ENCODE results near the gene ZNF862. TPM values are rescaled to one million over a fixed set of nuclear protein-coding genes. Genes with fewer than 3 reads are reported as not detected.

ZNF862 gene
- total and polyA plus RNA-seq, 8 donors = 2.4 to 13.4 (median 7.3) TPM

DNA sequence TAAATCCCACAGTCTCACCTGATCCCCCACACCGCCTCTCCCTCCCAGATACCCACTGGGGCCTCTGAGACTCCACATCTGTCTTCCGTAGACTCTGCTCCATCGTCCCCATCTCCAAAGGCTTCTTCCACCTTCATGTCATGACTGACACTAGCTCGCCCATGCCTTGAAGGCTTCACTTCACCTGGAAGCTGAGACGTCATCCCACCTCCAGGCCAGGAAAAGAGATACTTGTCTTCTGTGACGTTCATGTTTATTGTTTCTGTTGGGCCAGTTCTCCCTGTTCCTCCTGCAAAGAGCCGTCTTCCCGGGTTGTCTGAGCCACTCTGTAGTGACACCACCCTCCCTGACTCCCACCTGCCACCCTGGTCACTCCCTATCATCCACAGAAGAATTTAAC is 3.6 kb upstream of the ZNF862 start:
- H3K9me3 ChIP-seq = no peaks in the 10 kb centered on the region
- H3K36me3 ChIP-seq = no peaks in the 10 kb centered on the region
- H3K4me1 ChIP-seq = peaks cover 4 to 14% (median 11%) of the 10 kb centered on the region in 4 donors
- intact Hi-C loops (cut with DNase I; ENCODE audit: low total_unique reads) = no loop called here
- no peak for TF ChIP-seq EP300 (IDR thresholded peaks at IDR 0.05)
- H3K27me3 ChIP-seq = peaks cover 0 to 31% (median 6%) of the 10 kb centered on the region in 3 donors
- no peak for DNase-seq
- no peak overlapping the region for H3K27ac ChIP-seq
- H3K4me3 ChIP-seq = no peak overlapping the region
- WGBS, 5 donors = 86 to 89% (median 88%) methylated on average over 8 of the region's 8 CpGs

DNA sequence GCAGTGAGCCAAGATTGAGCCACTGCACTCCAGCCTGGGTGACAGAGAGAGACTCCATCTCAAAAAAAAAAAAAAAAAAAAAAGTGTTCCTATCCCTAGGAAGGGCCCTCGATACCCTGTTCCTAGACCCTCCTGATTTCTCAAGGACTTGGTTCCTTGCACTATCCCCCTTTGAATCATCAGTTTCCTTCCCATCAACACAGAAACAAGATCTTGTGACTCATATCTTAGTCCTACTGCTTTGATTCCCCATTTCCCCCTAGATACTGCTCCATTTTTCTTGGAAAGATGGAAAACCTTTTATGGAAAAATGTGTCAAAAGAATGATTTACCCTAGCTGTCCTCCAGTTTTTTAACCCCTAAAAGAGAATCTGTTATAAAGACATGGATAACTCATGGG is 1.7 kb upstream of the ZNF862 start:
- intact Hi-C loops (cut with DNase I; ENCODE audit: low total_unique reads) = no loop called here
- WGBS, 5 donors = 46 to 100% (median 77%) methylated on average over 1 of the region's 1 CpG
- Histone ChIP-seq H3K36me3 (no peaks in the 10 kb centered on the region), H3K4me1 (peaks cover 4 to 18% (median 14%) of the 10 kb centered on the region in 4 donors), H3K4me3 (no peak overlapping the region), H3K27ac (no peak overlapping the region), H3K9me3 (no peaks in the 10 kb centered on the region), H3K27me3 (peaks cover 0 to 16% (median 1%) of the 10 kb centered on the region in 3 donors)
- no peak for DNase-seq
- TF ChIP-seq, protein P1, sequence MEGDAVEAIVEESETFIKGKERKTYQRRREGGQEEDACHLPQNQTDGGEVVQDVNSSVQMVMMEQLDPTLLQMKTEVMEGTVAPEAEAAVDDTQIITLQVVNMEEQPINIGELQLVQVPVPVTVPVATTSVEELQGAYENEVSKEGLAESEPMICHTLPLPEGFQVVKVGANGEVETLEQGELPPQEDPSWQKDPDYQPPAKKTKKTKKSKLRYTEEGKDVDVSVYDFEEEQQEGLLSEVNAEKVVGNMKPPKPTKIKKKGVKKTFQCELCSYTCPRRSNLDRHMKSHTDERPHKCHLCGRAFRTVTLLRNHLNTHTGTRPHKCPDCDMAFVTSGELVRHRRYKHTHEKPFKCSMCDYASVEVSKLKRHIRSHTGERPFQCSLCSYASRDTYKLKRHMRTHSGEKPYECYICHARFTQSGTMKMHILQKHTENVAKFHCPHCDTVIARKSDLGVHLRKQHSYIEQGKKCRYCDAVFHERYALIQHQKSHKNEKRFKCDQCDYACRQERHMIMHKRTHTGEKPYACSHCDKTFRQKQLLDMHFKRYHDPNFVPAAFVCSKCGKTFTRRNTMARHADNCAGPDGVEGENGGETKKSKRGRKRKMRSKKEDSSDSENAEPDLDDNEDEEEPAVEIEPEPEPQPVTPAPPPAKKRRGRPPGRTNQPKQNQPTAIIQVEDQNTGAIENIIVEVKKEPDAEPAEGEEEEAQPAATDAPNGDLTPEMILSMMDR (IDR thresholded peaks at IDR 0.05) = no peak

DNA sequence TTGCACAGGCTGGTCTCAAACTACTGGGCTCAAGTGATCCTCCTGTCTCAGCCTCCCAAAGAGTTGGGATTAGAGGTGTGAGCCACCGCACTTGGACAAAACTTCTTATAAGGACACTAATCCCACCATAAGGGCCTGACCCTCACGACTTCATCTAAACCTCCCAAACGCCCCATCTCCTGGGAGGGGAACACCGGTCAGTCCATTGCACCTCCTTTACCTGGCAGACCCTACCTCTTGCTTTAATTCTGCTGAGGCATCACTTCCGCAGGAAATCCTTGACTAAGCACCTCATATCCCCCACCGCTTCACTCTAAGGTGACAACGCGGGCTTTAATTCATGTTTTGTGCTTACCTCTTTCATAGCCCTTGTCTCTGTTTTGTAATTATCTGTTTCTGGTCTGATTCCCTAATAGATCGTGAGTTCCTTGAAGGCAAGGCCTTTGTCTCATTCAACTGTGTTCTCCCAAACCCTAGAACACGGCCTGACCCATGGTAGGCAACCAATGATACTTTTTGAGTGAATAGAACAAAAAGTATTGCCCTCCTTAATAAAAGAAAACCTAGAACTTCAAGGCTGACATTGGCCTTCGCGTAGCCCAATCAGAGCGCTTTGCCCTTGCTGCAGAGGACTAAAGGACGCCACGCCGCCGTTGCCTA is 481 bp upstream of the ZNF862 start:
- Histone ChIP-seq H3K27me3 (peaks cover 0 to 4% (median 0%) of the 10 kb centered on the region in 3 donors), H3K4me3 (peak overlapping the region in 1 of 4 donors; percentile 98), H3K4me1 (peaks cover 4 to 18% (median 14%) of the 10 kb centered on the region in 4 donors), H3K27ac (peak overlapping the region in 3 of 5 donors; percentile 30 to 95 (median 89)), H3K9me3 (no peaks in the 10 kb centered on the region), H3K36me3 (no peaks in the 10 kb centered on the region)
- DNase-seq = no peak
- no peak for TF ChIP-seq POLR2AphosphoS5 (IDR thresholded peaks at IDR 0.05)
- TF ChIP-seq, protein P1 (IDR thresholded peaks at IDR 0.05) = no peak
- TF ChIP-seq POLR2A (IDR thresholded peaks at IDR 0.05) = no peak
- TF ChIP-seq EP300 (IDR thresholded peaks at IDR 0.05) = no peak
- intact Hi-C loops (cut with DNase I; ENCODE audit: low total_unique reads) = no loop called here
- WGBS, 5 donors = 28 to 53% (median 32%) methylated on average over 10 to 17 of the region's 17 CpGs

DNA sequence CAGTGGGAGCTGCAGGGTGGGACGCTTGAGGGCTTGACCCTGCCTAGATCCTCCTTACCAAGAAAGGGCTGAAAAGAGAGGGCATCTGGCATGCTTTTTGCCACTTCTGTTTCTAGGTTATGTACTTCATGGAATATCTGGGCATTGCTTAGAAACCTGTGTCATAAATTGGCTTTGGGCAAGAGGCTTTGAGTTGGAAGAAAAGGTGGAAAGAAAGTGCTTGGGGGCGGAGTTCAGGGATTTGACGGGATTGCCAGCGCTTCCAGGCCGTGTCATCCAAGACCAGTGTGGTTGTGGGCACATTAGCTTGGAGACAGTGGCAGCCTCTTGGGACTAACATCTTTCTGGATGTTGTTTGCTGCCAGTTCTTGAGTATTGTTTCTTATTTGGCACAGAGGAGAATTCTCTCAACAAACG is 825 bp downstream of the ZNF862 start:
- WGBS, 5 donors = 6 to 19% (median 11%) methylated on average over 5 to 6 of the region's 6 CpGs
- DNase-seq = no peak
- intact Hi-C loops (cut with DNase I; ENCODE audit: low total_unique reads) = no loop called here
- no peak for TF ChIP-seq POLR2A (IDR thresholded peaks at IDR 0.05)
- TF ChIP-seq, protein P1 (IDR thresholded peaks at IDR 0.05) = no peak
- no peak for TF ChIP-seq POLR2AphosphoS5 (IDR thresholded peaks at IDR 0.05)
- no peak for TF ChIP-seq EP300 (IDR thresholded peaks at IDR 0.05)
- Histone ChIP-seq H3K9me3 (no peaks in the 10 kb centered on the region), H3K4me3 (peak overlapping the region; percentile 79 to 99 (median 93)), H3K27ac (peak overlapping the region in 4 of 5 donors; percentile 83 to 95 (median 92)), H3K4me1 (peaks cover 4 to 18% (median 14%) of the 10 kb centered on the region in 4 donors), H3K36me3 (no peaks in the 10 kb centered on the region), H3K27me3 (no peaks in the 10 kb centered on the region)

DNA sequence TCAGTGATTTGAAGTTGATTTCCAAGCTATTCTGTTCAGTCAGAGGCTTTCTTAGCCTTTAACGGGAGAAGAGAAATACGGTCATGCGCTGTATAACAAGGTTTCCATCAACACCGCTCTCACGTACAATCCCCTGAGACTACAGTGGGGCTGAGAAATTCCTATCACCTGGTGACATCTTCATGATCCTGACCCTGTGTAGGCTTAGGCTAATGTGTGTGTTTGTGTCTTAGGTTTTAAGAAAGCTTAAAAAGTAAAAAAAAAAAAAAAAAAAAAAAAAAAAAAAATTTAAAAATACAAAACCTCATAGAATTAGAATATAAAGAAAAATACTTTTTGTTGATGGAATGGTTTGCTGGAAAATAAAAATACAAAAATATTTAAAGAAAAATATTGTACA is 1.8 kb downstream of the ZNF862 start:
- Histone ChIP-seq H3K27ac (no peak overlapping the region), H3K4me1 (peaks cover 4 to 18% (median 14%) of the 10 kb centered on the region in 4 donors), H3K9me3 (no peaks in the 10 kb centered on the region), H3K27me3 (no peaks in the 10 kb centered on the region), H3K36me3 (peaks cover 0 to 5% (median 0%) of the 10 kb centered on the region in 4 donors), H3K4me3 (no peak overlapping the region)
- no peak for DNase-seq
- no peak for TF ChIP-seq EP300 (IDR thresholded peaks at IDR 0.05)
- TF ChIP-seq, protein P1 (IDR thresholded peaks at IDR 0.05) = no peak
- no peak for TF ChIP-seq POLR2A (IDR thresholded peaks at IDR 0.05)
- no peak for TF ChIP-seq POLR2AphosphoS5 (IDR thresholded peaks at IDR 0.05)
- WGBS, 5 donors = 90 to 99% (median 98%) methylated on average over 5 of the region's 5 CpGs
- intact Hi-C loops (cut with DNase I; ENCODE audit: low total_unique reads) = no loop called here

All from stomach (tissue), 9 donors.